Subcutaneous adipose tissue (tissue), 4 donors: Measurements from ENCODE around the gene ERC2. TPM values are rescaled to one million over a fixed set of nuclear protein-coding genes. Genes with fewer than 3 reads are reported as not detected.

ENCODE experiments used
- CTCF ChIP-seq: fragments of 450-650 bp; IDR thresholded peaks from one replicate; pipeline ENCODE4 v1.5.1; 2016; ENCODE audit warnings: low read depth, mild to moderate bottlenecking, control low read depth, antibody characterized with exemption, moderate library complexity
- total RNA-seq, 4 donors: library from RNA; depleted of rRNA; stranded (reverse); fragments of >200 nt; gene quantifications; one replicate each; pipeline ENCODE4 v1.1.0, GENCODE V29; 2016

Gene ERC2
- total RNA-seq, result 1 to 10 TPM in 1 of 4 donors, not detected in 3; 1.1 TPM

GRCh38 chr3:56468184-56469106 is at the start of gene ERC2:
TSS of gene ERC2 (minus strand) at chr3:56468467.
- no peak for TF ChIP-seq CTCF

- TF ChIP-seq CTCF, result no peak
These were observed 34.5 kb upstream of the ERC2 start for GRCh38 chr3:56502738-56503137.

- TF ChIP-seq CTCF, result no peak
These were observed 26.5 kb upstream of the ERC2 start for GRCh38 chr3:56494679-56495322.

- no peak for TF ChIP-seq CTCF
These were observed 23.3 kb upstream of the ERC2 start for GRCh38 chr3:56491566-56491965.

GRCh38 chr3:56488812-56489600 is 20.7 kb upstream of the ERC2 start:
- TF ChIP-seq CTCF, result no peak

GRCh38 chr3:56484525-56485032 is 16.3 kb upstream of the ERC2 start:
- no peak for TF ChIP-seq CTCF

GRCh38 chr3:56484122-56484521 is 15.9 kb upstream of the ERC2 start:
- TF ChIP-seq CTCF, result no peak
